Measurements from ENCODE around the gene ZNF318. TPM values are rescaled to one million over a fixed set of nuclear protein-coding genes. Genes with fewer than 3 reads are reported as not detected.
"Not testable (repeated sequence)": the region's sequence is repeated elsewhere in the genome, so short reads cannot be mapped to it uniquely, and the experiment has no call there.

Gene ZNF318
- total RNA-seq, 1 donor from 2014 or later = 159 TPM

GRCh38 chr6:43304361-43304760, 65.1 kb downstream of the ZNF318 start:
- intact Hi-C loops (cut with micrococcal nuclease) = no loop called here
- H3K27ac Mint-ChIP-seq = no peak overlapping the region
- H3K36me3 Mint-ChIP-seq (ENCODE audit: low read depth) = no peaks in the 10 kb centered on the region
- ATAC-seq (ENCODE audit: low read depth) (no peak), DNase-seq (no peak)
- TF ChIP-seq CTCF (IDR thresholded peaks at IDR 0.05) = no peak
- ChIA-PET CTCF (no interaction called here), POLR2A (no interaction called here)
- peaks cover 24% of the 10 kb centered on the region for H3K4me1 Mint-ChIP-seq
- H3K4me3 Mint-ChIP-seq = no peak overlapping the region
- H3K27me3 Mint-ChIP-seq = no peaks in the 10 kb centered on the region
- H3K9me3 Mint-ChIP-seq = no peaks in the 10 kb centered on the region

GRCh38 chr6:43303751-43304331, 65.6 kb downstream of the ZNF318 start:
- Mint-ChIP-seq H3K4me1 (peaks cover 19% of the 10 kb centered on the region), H3K36me3 (ENCODE audit: low read depth) (no peaks in the 10 kb centered on the region), H3K4me3 (no peak overlapping the region), H3K27me3 (no peaks in the 10 kb centered on the region), H3K9me3 (no peaks in the 10 kb centered on the region), H3K27ac (no peak overlapping the region)
- TF ChIP-seq CTCF (IDR thresholded peaks at IDR 0.05) = no peak
- POLR2A ChIA-PET = no interaction called here
- ATAC-seq (ENCODE audit: low read depth) (no peak), DNase-seq (no peak)
- CTCF ChIA-PET = no interaction called here
- intact Hi-C loops (cut with micrococcal nuclease) = no loop called here

- ATAC-seq (ENCODE audit: low read depth); H3K9me3 Mint-ChIP-seq; DNase-seq; H3K4me3 Mint-ChIP-seq; H3K27me3 Mint-ChIP-seq; H3K36me3 Mint-ChIP-seq (ENCODE audit: low read depth); intact Hi-C loops (cut with micrococcal nuclease); H3K27ac Mint-ChIP-seq; POLR2A ChIA-PET; CTCF ChIA-PET: not testable (repeated sequence)
- peaks cover 12% of the 10 kb centered on the region for H3K4me1 Mint-ChIP-seq
These were observed 66.4 kb downstream of the ZNF318 start for GRCh38 chr6:43303006-43303405.

GRCh38 chr6:43302126-43302525, 67.3 kb downstream of the ZNF318 start:
- ChIA-PET POLR2A (no interaction called here), CTCF (no interaction called here)
- H3K9me3 Mint-ChIP-seq = no peaks in the 10 kb centered on the region
- H3K27ac Mint-ChIP-seq = no peak overlapping the region
- no peak overlapping the region for H3K4me3 Mint-ChIP-seq
- H3K4me1 Mint-ChIP-seq = peaks cover 8% of the 10 kb centered on the region
- no peaks in the 10 kb centered on the region for H3K36me3 Mint-ChIP-seq (ENCODE audit: low read depth)
- no peak for TF ChIP-seq CTCF (IDR thresholded peaks at IDR 0.05)
- intact Hi-C loops (cut with micrococcal nuclease) = no loop called here
- no peaks in the 10 kb centered on the region for H3K27me3 Mint-ChIP-seq
- DNase-seq (no peak), ATAC-seq (ENCODE audit: low read depth) (no peak)

GRCh38 chr6:43301081-43301870, 68.2 kb downstream of the ZNF318 start:
- ATAC-seq (ENCODE audit: low read depth) (no peak), DNase-seq (no peak)
- H3K4me1 Mint-ChIP-seq = peaks cover 4% of the 10 kb centered on the region
- ChIA-PET POLR2A (interaction anchor here (0.6 kb wide), 1 partner anchor 42 kb away, joined by 13 read pairs; no protein-coding TSS in a partner anchor), CTCF (no interaction called here)
- H3K9me3 Mint-ChIP-seq = no peaks in the 10 kb centered on the region
- H3K27me3 Mint-ChIP-seq = peaks cover 2% of the 10 kb centered on the region
- H3K36me3 Mint-ChIP-seq (ENCODE audit: low read depth) = no peaks in the 10 kb centered on the region
- H3K4me3 Mint-ChIP-seq = no peak overlapping the region
- intact Hi-C loops (cut with micrococcal nuclease) = no loop called here
- no peak overlapping the region for H3K27ac Mint-ChIP-seq
- no peak for TF ChIP-seq CTCF (IDR thresholded peaks at IDR 0.05)

Measured in activated B cell treated with CpG ODN at 0.5 μM for 24 hours (primary cell).